HG03558 (cell line): ENCODE measurements around the gene DNAJC5.
"Not testable (repeated sequence)": the region's sequence is repeated elsewhere in the genome, so short reads cannot be mapped to it uniquely, and the experiment has no call there.

ENCODE experiments used
- ATAC-seq: cut with Tn5 transposase; IDR thresholded peaks from one replicate; pipeline ENCODE4 v1.9.1; 2021; ENCODE audit warnings: moderate number of reproducible peaks; ENCODE audit not compliant: unreplicated experiment; ENCODE audit errors: extremely low read depth

DNAJC5 gene

DNA sequence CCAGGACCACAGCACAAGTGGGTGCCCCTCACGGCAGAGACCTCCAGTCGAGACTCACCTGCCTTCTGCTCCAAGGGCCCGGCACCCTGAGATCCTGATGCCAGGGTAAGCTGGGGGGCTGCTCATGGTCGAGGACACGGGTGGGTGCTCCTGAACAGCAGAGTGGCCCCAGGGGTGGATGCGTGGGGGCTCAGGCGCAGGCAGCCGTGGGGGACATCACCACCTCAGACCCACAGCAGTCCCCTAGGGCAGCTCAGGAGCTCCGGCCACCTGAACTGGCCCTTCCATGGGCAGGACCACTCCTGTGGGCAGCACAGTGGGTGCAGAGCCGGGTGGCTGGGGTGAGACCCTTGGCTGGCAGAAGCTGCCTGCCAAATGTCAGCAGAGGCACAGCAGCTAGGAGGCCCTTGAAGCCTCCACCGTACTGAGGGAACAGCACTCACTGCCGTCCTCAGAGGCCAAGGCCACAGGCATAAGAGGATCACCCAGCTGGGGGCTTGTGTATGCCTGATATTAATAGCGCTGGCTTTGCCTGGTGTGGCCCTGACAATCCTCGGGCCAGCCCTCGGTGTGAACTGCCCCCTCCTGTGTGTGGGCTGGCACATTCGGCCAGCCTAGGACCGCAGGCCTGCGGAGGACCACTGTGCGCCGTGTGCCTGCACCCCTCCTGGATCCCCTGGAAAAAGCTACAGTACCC lies 55.9 kb downstream of the DNAJC5 start:
- ATAC-seq, result no peak

- ATAC-seq, result no peak
Measured at GRCh38 chr20:63951398-63952209, 56.7 kb downstream of the DNAJC5 start.

GRCh38 chr20:63952210-63952535 lies 57.2 kb downstream of the DNAJC5 start:
- no peak for ATAC-seq

- no peak for ATAC-seq
Measured at GRCh38 chr20:63952769-63953168, 57.8 kb downstream of the DNAJC5 start.

- ATAC-seq, result no peak
Measured at GRCh38 chr20:63953764-63954429, 59.0 kb downstream of the DNAJC5 start.

- ATAC-seq, result no peak
Measured at GRCh38 chr20:63955281-63955826, 60.4 kb downstream of the DNAJC5 start.

GRCh38 chr20:63955827-63956663 lies 61.1 kb downstream of the DNAJC5 start, which contains the start of gene UCKL1:
Gene UCKL1, minus strand, starts transcription at chr20:63956416. Its CDS starts 44 bp downstream, at chr20:63956372.
- peak; percentile 46 for ATAC-seq

DNA sequence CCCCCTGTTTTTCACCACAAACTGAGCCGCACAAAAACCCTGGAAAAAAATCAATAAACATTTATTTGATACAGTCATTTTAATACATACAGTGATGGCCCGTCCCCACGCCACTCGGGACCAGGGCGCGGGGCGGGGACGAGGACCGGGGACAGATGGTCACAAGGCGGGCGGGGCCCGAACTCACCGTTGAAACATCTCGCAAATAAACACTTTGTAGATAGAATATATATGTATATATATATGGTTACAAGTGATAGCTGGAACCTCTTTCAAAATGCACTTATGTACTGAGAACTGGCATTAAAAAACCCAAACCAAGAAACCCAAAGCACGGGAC lies 61.7 kb downstream of the DNAJC5 start:
- peak; percentile 2 for ATAC-seq

DNA sequence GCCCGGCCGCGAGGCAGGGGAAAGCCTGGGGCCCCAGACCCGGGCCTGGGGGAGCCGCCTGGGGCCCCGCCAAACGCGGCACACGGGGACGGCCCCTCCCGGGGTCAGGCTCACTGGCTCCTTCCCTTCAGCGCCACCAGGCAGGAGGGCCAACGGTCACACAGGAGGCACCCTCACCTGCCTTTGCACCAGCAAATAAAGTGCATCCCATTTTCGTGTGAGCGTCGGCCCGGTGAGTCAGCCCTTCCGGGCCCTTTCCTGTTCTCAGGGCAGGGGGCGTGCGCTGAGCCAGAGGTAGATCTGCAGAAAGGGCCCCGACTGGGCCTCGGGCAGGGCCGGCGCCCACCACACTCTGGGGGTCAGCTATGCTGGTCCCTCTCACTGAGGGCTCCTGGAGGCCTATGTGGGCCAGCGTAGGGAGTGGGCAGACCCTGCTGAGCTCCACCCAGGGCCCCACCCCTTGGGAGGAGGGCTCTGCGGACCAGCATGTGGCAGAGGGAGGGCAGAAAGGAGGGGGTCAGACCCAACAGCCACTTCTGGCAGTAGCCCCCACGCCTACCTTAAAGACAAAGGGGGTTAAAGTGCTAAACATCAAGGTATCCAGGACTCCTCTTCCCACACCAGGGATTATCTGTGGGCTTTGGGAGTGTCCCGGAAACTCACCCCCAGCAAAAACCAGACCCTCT lies 62.2 kb downstream of the DNAJC5 start:
- ATAC-seq, result peak; percentile 8

DNA sequence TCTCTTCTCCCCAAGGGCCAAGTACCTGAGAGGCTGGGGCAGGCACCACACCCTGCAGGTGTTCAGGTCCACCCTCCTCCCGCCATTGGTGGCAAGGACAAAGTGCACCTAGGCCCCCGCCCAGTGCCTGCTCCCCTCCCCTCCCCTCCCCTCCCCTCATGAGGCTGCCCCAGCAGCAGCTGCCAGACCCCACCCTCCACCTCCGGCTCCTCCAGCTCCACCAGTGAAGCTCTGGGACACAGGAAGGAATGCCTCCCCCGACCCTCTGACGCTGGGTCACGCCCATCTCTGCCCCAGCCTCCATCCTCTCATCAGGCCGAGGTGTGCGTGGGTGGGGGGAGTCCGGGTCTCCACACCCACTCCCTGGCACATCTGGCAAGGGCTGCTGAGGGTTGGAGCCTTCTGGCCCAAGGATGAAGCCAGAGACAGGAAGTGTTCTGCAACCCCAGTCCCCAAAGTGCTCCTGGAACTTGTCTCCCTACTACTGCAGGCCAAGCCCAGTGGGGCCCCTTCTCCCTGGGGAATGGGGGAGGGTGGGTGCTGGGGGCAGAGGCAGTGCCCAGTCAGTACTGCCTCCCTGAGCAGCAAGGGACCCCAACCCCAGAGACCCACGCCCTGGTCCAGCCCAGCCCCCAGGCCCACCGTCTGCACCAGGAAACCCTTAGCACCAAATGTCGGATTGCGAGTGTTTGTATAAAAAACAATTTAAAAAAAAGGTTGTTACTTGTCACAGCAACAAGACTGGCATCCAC lies 62.9 kb downstream of the DNAJC5 start:
- no peak for ATAC-seq

DNA sequence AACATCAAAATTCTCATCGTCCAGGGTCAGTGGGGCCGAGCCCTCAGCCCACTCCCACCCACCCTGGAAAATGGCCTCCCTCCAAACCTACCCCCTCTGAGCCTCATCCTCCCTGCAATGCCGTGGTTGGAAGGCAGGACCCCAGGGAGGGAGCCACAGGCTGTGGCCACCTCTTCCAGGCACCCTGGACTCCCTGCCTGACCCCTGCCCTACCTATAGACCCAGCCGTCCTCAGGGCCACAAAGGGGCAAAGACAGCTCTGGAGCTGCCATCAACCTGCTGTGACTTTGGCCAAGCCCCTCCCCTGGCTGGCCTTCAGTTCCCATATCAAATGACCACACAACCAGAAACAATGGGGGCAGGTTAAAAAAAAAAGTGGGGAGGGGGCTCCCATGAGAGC lies 63.5 kb downstream of the DNAJC5 start:
- ATAC-seq, result no peak

DNA sequence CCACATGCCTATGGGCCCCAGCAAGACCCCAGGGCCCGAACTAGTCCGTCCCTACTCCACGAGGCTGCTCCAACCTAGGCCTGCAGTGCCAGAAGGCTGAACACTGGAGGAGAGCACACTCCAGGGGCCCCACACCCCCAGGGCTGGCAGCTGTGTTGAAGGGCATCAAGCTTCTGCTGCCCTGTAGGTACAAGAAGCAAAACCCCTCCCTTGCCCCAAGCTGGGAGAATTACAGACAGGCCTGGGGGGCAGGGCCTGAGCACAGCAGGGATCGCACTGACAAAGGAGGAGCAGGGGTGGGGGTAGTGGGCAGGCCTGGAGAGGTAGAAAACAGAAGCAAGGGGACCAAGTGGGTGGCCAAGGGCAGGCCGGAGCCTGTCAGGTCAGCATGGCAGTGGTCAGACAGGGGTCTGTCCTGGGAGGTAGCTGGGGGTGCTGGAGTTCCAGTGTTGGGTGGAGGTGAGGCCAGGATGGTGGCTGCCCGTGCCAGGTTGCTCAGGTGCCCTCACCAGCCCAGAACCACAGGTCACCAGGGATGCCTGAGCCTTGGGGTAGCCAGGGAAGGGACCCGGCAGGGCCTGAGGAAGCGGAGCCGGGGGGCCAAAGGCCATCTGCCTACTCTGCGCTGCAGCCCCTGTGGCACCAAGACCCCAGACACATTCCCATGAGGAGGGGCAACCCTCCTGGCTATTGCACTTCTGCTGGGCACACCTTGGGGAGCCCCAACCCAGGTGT lies 64.2 kb downstream of the DNAJC5 start:
- no peak for ATAC-seq

DNA sequence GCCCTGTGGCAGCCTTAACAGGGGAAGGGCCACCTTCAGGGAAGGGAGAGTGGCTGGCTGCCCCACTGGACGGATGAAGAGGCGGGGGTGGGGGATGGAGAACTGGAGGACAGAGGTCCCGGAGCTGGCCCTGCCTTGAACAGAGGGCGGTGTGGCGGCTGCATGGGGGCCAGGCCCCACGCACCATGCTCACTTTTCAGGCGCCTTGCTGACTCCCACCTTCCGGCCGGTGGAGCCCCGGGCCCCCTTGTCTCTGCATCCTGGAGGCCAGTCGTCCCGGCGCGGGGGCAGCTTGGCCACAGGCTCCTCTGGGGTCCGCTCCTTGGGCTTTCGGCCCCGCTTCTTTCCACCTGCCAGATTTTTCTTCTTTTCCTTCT lies 64.8 kb downstream of the DNAJC5 start:
- no peak for ATAC-seq

GRCh38 chr20:63960654-63961621 lies 66.0 kb downstream of the DNAJC5 start:
- not testable (repeated sequence) for ATAC-seq

GRCh38 chr20:63961664-63962425 lies 66.9 kb downstream of the DNAJC5 start:
- no peak for ATAC-seq
